GM08714 (cell line): Measurements from ENCODE around the gene CARD9.
"Not testable (repeated sequence)": the region's sequence is repeated elsewhere in the genome, so short reads cannot be mapped to it uniquely, and the experiment has no call there.

Experiments
- H3K4me3 ChIP-seq: fragments of 200-500 bp; sonication (Bioruptor generic); 2 replicates; pipeline ENCODE4 v1.5.1; 2014; ENCODE audit warnings: mild to moderate bottlenecking, low read length, inconsistent platforms
- ZNF274 ChIP-seq: IDR thresholded peaks from 2 replicates; pipeline ENCODE4 v1.6.1; 2012; ENCODE audit warnings: mild to moderate bottlenecking, low read depth, low read length

Gene CARD9

DNA sequence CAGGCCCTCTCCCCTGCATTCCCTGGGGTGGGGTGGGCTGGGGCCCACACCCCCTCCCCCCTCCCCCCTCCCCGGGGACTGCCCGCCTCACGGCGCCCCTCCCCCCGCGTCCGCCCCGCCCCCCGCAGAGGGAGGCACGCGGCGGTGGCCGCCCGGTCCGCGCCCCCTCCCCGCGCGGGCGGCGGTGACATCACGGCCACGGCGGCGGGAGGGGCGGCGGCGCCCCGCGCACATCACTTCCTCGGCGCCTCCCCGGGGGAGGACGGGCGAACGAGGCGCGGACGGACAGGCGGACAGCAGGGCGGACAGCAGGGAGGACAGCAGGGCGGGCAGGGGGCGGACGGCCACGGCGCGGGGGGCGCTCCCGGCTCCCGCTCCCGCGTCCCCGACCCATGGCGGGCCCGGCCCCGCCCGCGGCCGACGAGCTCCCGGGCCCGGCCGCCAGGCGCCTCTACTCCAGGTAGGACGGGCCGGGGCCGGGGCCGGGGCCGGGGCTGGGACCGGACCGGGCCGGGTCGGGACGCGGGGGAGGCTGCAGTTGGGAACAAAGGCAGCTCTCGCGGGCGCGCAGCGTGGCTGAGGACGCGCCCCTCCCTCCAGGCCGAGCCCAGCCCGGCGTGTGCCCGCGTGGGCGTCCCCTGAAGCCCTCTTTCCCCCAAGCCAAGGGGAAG is 46.0 kb downstream of the CARD9 start, which contains the start of gene GPSM1:
GPSM1 (plus strand) TSS at position 236 of the 671 bp plus-strand sequence; CDS start at position 393, 157 bp downstream.
- H3K4me3 ChIP-seq = no peak within 1 kb of the TSS
- no peak for TF ChIP-seq ZNF274

DNA sequence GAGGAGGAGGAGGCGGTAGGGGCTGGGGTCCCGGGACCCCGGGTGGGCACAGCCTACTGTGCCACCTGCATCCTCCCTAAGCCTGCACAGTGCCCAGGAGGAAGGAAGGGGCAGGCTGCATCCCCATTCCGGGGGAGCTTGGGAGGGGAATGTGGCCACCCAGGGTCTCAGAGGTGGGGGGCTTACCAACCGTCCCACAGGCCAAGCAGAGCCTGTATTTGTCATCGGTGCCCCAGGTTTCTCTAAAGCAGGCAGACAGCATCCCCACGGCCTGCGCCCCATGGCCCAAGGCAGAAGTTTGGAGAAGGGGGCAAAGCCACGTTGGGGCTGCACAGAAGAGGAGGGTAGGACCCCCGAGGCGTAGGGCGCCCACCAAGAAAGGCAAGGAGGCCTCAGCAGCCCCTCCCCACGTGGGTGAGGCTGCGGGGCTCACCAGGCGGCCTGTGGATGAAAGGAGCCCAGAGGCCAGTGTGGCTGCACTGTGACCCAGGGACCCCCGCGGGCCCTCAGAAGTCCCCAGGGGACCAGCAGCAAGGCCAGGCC is 46.6 kb downstream of the CARD9 start:
- H3K4me3 ChIP-seq = no peak overlapping the region
- no peak for TF ChIP-seq ZNF274

DNA sequence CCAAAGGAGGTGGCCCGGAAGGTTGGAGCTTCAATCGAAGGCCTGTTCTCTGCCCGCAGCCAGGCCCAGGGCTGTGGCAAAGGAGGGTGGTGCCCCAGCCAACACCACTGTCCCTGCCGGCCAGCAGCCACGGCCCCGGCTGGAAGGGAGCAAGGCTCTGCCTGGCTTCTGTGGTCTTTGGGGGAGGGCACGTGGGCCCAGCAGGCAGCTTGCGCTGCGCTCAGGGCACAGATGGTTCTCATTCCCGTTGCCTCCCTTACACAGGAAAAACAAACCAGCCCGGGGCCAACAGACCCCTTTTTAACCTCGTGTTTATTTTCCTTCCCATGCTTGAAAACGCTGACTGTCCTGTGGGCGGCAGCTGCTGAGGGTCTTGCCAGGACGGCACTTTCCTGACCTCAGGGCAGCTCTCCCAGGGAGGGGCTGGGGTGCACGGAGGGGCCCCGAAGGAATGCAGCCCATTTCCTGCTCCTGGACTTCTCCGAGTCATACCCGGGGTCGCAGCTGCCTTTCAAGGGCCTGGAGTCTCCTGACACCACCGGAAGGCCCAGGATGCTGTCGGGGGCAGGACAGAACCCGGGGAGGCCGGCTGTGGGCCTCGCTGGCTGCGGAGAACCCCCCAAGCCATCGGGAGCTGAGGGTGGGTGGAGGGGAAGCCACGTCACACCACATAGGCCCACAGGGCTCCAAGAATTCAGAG is 47.3 kb downstream of the CARD9 start:
- no peak for TF ChIP-seq ZNF274
- no peak overlapping the region for H3K4me3 ChIP-seq

DNA sequence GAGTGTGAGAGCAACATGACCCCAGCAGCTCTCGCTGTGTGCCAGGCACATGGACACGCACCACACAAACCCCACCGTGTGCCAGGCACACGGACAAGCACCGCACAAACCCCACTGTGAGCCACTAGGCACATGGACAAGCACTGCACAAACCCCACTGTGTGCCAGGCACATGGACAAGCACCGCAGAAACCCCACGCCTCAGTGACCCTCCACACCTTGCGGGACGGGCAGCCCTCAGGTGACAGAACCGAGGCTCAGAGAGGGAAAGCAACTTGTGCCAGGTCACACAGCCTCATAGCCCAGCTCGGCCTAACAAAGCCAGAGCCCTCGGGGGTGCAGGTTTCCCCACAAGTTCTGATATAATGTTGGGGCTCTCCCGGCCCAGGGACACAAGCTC is 48.1 kb downstream of the CARD9 start:
- TF ChIP-seq ZNF274 = no peak
- no peak overlapping the region for H3K4me3 ChIP-seq

DNA sequence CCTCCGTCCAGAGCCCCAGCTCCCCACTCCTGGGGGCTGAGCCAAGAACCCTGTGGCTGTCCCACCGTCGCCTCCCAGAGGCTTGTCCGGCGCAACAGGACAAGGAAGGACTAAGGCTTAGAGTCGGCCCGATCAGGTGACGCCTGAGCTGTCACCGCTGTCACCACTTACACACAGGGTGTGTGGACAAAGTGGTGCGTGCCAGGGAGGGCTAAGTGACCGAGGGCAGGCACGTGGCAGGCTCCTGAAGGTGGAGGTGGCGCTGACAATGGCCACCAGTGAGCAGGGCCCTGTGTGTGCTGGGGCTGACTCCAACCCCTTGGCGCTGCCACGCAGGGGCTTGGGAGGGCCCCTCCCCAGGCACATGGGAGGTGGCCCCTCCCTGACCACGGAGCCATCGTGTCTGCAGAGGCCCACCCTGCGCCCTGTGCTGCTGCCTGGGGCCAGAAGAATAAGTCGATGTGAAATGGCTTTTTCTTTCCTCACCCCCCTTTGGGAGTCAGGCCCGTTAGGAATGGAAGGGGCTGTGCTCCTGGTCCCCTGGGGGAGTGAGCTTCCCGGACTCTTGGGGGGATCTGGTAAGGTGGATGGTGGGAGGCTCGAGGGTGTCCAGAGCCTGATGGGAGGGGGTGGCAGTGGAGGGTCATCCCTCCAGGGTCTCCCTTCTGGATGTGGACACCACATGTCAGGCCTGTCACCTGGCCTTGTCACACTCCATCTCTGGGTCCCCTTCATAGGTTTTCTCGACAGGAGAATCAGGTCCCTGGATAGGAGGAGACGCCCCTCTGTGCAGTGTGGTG is 48.8 kb downstream of the CARD9 start:
- no peak for TF ChIP-seq ZNF274
- H3K4me3 ChIP-seq = no peak overlapping the region

DNA sequence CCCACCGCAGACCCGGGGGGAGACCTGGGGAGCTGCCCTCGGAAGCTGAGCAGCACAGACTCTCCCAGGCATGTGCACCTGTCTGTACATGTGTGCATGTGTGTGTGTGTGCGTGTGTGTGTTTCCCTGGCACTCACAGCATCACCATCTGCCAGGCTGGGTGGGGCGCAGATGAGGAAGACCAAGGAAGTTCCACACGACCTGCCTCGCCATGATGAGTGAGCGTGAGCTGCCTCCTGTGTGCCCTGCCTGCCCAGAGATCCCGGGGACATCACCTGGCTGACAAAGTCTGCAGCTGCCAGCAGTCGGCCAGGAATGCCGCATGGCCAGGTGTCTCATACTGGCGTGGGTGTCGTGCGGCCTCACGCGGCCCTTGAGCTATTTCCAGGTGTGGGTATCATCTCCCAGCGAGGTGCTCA is 50.1 kb downstream of the CARD9 start:
- no peak for TF ChIP-seq ZNF274
- H3K4me3 ChIP-seq = no peak overlapping the region

DNA sequence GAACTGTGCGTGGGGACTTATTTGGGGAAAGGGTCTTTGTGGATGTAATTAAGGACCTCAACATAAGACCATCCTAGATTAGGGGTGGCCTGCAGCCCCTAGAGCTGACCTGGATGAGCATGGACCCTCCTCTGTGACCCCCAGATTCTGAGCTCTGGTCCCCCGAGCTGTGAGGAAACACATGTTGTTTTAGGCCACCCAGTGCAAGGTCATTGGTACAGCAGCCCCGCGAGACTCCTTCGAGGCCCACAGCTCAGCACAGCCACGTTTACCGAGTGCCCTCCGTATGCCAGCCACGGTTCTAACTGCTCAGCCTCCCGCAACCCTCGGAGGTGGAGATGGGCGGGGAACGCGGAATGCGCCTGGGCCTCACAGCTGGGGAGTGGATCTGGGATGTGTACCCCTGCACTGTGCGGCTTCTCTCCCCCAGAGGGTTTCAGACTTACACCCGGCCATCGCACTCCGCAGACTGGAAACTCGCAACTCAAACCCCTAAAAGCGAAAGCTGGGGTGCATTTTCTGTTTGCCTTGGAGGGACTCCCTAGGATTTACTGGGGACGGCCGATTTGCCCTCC is 50.6 kb downstream of the CARD9 start:
- H3K4me3 ChIP-seq = no peak overlapping the region
- no peak for TF ChIP-seq ZNF274

DNA sequence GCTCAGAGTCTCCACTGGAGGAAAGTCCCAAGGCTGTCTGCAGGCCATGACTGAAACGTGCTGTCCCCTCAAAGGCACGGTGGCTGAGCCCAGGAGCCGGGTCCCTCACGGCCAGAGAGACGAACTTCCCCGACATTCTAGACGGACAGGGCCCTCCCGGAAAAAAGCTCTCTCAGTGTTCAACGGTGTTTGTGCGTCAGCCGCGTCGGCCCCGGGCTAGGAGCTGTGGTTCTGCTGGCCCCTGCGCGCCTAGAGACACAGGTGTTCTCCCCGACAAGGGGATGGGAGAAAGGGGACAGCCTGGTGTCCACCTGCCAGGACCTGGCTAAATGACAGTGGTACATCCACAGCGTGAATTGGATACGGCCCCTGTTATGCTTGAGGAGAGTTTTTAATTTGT is 51.9 kb downstream of the CARD9 start:
- no peak for TF ChIP-seq ZNF274
- no peak overlapping the region for H3K4me3 ChIP-seq

DNA sequence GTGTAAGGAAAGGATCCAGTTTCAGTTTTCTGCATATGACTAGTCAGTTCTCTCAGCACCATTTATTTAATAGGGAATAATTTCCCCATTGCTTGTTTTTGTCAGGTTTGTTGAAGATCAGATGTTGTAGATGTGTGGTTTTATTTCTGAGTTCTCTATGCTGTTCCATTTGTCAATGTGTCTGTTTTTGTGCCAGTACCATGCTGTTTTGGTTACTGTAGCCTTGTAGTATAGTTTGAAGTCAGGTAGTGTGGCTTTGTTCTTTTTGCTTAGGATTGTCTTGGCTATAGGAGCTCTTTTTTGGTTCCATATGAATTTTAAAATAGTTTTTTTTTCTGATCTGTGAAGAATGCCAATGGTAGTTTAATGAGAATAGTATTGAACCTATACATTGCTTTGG is 52.5 kb downstream of the CARD9 start:
- not testable (repeated sequence) for H3K4me3 ChIP-seq

DNA sequence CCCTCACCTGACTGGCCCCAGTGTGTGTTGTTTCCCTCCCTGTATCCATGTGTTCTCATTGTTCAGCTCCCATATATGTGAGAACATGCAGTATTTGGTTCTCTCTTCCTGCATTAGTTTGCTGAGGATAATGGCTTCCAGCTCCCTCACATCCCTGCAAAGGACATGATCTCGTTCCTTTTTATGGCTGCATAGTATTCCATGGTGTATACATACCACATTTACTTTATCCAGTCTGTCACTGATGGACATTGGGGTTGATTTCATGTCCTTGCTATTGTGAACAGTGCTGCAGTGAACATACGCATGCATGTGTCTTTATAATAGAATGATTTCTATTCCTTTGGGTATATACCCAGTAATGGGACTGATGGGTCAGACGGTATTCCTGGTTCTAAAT is 53.5 kb downstream of the CARD9 start:
- not testable (repeated sequence) for H3K4me3 ChIP-seq

DNA sequence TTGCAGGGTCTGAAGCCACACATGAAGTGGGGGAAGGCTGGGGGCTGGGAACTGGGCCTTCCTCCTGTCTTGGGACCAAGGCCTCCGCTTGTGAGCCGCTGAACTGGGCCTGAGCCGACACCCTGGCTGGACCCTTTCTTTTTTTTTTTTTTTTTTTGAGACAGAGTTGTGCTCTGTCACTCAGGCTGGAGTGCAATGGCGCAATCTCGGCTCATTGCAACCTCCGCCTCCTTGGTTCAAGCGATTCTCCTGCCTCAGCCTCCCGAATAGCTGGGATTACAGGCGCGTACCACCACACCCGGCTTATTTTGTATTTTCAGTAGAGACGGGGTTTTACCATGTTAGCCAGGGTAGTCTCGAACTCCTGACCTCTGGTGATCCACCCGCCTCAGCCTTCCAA is 54.2 kb downstream of the CARD9 start:
- H3K4me3 ChIP-seq = not testable (repeated sequence)

DNA sequence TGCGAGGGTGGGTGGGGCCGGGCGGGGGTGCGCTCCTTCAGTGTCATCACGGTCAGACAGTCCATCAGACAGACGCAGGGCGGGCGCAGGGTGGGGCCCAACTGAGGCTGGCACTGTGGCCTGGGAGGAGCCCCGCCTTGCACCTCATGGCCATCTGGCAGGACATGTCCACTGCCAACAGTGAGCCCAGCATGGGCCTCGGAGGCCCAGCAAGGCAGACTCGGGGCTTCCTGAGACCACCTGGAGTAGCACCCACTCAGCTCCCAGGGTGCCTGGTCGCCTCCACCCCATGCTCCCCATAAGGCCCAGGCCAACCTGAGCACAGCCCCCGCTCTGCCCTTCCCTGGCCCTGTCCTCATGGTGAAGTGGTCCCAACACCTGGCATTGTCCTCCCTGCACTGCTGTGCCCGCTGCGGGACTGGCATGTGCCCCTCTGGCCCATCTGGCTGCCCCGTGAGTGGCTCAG is 54.7 kb downstream of the CARD9 start:
- no peak overlapping the region for H3K4me3 ChIP-seq
- TF ChIP-seq ZNF274 = no peak

DNA sequence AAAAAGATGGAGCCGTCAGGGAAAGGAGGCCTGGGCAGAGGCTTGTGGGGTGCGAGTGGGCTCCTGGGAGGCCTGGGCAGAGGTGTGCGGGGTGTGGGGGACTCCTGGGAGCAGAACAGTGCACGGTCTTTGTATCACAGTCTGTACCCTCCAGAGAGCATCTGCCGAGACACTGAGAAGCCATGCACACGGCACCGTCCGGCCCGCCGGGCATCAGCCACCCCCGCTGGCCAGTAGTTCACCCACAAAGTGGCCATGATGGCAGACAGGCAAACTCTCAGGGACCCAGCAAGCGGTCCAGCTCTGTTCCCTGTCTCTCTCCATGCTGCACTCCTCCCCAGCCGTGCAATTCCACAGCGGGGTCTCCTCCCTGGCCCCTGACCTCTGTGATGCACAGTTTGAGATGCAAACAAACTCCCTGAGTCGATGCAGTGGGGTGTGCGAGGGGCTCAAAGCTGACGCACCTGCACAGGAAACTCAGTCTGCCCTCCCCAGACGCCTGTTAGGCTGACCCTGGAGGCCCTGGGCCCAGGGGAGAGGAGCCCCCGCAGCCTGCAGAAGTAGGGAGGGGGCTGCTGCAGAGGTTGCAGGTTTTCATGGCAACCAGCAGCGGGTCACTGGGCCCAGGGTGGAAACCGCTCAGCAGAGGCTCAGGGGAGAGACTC is 55.2 kb downstream of the CARD9 start:
- H3K4me3 ChIP-seq = no peak overlapping the region
- no peak for TF ChIP-seq ZNF274

DNA sequence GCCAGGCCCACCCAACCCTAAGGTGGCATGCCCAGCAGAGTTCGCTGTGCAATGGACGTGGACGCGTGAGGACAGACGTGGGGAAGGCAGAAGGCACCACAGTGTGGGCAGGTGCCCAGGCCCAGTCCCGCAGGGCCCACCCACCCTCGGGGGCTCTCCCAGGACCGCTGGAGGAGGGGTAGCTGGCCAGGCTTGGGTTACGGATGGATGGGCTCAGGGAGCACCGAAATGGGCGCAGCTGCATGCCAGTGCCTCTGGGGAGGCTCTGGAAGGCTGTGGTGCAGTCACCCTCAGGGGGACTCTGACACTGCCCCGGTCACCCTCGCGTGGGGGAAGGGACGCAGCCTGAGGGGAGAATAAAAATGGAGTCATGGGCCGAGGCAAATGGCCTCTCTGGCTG is 55.8 kb downstream of the CARD9 start:
- TF ChIP-seq ZNF274 = no peak
- H3K4me3 ChIP-seq = no peak overlapping the region
